HG02610 (cell line): ENCODE measurements around the gene EMILIN2.

Experiments used
- ATAC-seq: cut with Tn5 transposase; IDR thresholded peaks from one replicate; pipeline ENCODE4 v1.9.1; 2021; ENCODE audit warnings: mild to moderate bottlenecking, moderate library complexity; ENCODE audit not compliant: unreplicated experiment

Gene EMILIN2

DNA sequence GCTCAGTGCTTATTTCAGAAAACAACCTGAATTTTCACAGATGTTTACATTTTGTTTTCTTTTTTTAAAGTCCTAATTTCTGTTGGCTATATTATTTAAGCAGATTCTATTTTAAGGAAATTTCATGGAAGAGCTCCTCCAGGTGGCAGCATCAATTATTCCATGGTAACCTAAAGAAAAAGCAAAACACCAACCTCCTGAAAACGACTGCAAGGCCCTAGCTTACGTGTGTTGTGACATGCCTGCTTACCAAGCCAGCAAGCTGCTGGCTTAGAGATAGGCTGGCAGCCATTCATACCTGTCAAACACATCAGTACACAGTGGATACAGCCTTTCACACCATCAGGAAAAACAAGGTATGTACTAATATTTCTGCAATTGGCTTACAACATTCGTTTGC lies 101.2 kb downstream of the EMILIN2 start:
- no peak for ATAC-seq

DNA sequence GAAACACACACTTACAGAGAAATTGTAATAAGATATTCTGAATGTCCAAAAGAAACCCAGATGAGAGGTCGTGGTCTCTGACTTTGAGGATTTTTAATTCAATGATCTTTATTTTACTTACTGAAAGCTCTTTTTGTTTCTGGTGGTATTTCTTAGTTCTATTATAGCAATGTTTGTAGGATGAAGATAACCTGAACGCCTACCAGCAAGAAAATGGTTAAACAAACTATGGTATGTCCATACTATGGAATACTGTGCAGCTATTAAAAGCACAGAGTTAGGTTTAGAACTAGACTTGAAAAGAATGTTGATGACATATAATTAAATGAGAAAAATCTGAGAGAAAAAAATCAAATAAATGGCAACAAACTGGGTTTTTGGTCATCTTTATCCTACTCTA lies 105.8 kb downstream of the EMILIN2 start:
- ATAC-seq = no peak

DNA sequence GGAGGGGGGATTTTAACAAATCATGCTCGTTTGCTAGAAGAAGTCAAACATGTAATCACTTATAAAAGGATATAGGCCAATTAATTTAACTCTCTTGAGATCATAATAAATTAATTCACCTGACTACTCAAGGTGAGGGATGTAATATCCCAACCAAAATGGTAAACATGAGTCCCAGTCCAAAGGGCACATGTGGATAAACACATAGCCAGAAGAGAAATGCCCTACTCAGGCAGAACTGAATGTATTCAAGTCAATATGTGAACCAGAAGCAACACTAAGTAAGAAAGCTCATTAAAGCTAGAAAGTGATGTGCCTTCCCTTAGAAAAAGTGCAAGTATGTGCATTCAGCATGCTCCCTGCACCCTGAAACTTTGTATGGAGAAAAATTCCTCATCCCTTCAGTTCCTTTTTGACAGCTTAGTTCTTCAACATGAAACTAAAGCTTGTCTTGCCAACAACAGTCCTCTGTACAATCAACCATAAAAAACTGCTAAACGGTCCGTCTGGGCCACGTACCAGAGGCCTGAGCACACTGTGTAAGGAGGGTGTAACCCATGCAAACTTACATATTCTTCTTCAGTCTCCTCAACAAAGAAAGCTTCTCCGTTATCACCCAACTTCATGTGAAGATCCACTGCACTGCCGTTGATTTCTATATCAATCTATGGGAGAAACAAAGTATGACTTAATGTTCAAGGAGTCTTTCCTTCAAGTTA lies 107.3 kb downstream of the EMILIN2 start:
- no peak for ATAC-seq

- no peak for ATAC-seq
Measured at GRCh38 chr18:2954869-2955645, 108.3 kb downstream of the EMILIN2 start.

- no peak for ATAC-seq
Measured at GRCh38 chr18:2956056-2956455, 109.2 kb downstream of the EMILIN2 start.

- peak; percentile 38 for ATAC-seq
Measured at GRCh38 chr18:2958819-2959298, 112.1 kb downstream of the EMILIN2 start.

GRCh38 chr18:2959341-2959740 lies 112.5 kb downstream of the EMILIN2 start:
- no peak for ATAC-seq

DNA sequence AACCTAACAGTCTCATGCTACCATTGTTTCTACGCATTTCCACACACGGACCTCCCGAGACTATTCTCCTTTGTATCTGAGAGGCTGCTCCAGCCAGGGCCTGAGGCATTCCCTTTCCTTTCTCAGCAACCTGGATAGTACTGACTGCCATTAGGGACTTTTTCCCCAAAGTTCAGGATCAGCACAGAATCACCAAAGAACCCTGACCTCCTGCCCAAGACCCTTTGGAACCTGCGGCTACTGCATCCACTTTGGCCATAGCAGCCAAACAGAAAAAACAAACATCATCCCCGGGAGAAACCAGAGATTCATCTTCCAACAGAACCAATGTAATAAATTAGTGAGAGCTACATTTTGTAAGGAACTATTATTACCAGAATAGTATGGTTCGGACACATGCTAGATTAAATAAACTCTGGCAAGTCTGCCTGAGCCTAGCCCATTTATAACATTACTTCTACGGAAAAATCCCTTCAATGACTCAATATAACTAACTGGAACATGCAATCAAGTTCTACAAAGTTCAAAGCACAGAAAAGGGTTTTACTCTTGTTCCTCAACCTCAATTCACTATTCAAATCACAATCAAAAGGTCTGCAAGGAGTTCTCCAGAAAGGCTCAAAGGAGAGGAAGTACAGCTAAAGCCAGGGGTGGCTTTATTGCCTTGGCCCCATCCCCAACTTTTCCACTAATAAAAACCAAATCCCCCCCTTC lies 114.3 kb downstream of the EMILIN2 start:
- ATAC-seq = no peak

DNA sequence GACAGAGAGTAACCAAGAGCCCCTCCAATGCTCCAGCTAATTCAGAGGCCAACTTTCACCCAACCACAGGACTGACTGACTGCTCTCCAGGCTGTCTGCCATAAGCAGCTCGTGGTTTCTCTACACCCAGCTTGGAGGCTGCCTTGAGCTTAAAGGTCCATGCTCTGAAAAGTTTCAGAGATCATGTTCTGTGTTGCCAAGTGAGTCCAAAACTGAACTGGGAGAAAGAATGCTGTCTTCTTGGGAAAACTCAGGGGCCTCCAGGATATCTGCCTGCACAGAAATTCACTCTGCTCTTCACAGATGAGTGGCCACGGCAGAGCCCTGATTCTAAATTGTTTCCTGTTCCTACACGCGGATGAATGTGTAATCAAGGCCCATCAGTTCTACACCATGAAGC lies 115.0 kb downstream of the EMILIN2 start:
- ATAC-seq = peak; percentile 23

GRCh38 chr18:2963048-2963447 lies 116.2 kb downstream of the EMILIN2 start:
- peak; percentile 23 for ATAC-seq

DNA sequence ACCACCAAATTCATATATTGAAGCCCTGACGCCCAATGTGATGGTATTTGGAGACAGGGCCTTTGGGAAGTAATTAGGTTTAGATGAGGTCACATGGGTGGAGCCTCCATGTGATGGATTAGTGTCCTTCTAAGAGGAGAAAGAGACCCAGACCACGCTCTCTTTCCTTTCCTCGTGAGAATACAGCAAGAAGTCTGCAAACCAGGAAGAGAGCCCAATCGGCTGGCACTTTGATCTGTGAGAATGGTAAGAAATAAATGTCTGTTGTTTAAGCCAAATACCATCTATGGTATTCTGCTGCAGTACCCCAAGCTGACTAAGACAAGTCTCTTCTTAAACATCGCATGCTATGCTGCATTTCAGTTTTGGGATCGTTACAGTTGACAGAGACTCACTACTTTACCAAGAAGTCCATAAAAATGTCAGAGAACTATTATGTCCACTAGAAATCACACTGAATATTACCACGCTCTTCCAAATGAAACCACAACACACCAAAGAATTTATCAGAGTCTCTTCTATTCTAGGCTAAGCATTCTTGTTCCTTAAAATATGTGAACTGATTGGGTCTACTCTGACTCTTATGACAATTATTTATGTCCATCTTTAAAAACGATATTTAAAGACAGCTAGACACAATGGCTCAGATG lies 117.7 kb downstream of the EMILIN2 start:
- no peak for ATAC-seq
